ENCODE results near the gene WDR75.
A peak's percentile ranks its signal among the peaks of the same experiment; 100 is the strongest.

Gene WDR75

DNA sequence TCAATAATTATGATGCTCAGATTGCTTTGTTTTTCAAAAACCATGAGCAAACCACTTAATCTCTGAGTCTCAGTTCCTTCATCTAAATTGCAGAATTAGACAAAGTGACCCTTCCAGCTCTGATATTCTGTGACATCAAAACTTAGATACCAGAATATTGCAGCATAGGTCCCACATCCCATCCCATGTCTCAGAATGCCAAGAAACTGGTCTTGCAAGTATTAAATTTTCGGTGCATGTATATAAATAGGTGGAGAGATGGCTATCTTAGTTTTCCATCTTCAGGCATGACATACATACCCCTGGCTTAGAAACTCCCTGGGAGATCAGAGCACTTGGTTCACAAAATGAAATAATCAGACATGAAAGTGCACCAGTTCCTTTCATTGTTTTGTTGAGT, 39.8 kb downstream of the WDR75 start:
- no peak overlapping the region for H3K4me3 ChIP-seq (ENCODE audit: low read length)
- TF ChIP-seq, protein P1, sequence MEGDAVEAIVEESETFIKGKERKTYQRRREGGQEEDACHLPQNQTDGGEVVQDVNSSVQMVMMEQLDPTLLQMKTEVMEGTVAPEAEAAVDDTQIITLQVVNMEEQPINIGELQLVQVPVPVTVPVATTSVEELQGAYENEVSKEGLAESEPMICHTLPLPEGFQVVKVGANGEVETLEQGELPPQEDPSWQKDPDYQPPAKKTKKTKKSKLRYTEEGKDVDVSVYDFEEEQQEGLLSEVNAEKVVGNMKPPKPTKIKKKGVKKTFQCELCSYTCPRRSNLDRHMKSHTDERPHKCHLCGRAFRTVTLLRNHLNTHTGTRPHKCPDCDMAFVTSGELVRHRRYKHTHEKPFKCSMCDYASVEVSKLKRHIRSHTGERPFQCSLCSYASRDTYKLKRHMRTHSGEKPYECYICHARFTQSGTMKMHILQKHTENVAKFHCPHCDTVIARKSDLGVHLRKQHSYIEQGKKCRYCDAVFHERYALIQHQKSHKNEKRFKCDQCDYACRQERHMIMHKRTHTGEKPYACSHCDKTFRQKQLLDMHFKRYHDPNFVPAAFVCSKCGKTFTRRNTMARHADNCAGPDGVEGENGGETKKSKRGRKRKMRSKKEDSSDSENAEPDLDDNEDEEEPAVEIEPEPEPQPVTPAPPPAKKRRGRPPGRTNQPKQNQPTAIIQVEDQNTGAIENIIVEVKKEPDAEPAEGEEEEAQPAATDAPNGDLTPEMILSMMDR (conservative IDR thresholded peaks at IDR 0.05; ENCODE audit: low read length) = no peak
- no peak for DNase-seq (ENCODE audit: low read depth)

DNA sequence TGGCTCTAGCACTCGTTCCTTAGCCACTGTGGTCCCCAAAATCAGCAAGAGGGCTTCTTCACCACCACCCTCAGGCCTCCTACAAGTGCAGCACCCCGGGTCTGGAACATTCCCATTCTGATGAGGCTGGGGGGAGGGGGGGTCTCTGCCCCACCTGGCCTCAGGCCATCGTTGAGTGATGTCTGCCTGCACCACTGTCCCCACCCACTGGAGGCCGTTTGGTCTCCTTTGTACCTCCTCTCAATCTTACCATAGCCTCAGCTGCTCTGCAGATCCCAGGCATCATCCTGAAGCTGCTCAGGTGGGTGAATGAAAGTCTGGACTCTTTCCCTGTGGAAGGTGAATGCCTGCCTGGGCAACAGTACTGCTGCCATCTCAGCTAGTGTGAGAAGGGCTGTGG, 42.3 kb downstream of the WDR75 start:
- H3K4me3 ChIP-seq (ENCODE audit: low read length) = no peak overlapping the region
- DNase-seq (ENCODE audit: low read depth) = no peak
- TF ChIP-seq, protein P1 (conservative IDR thresholded peaks at IDR 0.05; ENCODE audit: low read length) = no peak

DNA sequence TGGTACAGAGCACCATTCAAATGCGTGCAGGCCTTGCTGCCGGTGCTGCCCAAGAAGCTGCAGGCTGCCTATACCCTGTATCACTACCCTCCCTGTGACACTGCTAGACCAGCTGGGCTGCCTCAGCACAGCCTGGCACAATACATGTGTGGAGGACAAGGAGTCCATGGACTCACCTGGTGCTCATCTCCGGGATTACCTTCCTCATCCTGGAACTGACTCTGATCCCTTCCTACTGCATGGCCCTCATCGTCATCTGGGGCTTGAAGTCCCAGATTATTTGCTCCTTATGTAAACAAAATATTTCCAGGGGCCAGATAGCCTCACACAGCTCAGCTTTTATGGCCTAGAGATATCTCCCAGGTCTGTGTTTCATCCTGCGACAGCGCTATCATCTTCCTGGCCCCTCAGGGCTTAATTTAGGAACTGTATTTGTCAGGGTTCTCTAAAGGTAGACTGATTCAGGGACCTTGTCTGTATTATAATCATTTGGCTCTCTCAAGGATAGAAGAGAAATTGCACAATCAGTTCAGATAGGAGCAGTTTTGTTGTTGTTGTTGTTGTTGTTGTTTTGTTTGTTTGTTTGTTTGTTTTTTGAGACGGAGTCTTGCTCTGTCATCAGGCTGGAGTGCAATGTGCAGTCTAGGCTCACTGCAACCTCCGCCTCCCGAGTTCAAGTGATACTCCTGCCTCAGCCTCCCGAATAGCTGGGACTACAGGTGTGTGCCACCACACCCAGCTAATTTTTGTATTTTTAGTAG, 42.9 kb downstream of the WDR75 start:
- TF ChIP-seq, protein P1 (conservative IDR thresholded peaks at IDR 0.05; ENCODE audit: low read length) = no peak
- H3K4me3 ChIP-seq (ENCODE audit: low read length) = no peak overlapping the region

DNA sequence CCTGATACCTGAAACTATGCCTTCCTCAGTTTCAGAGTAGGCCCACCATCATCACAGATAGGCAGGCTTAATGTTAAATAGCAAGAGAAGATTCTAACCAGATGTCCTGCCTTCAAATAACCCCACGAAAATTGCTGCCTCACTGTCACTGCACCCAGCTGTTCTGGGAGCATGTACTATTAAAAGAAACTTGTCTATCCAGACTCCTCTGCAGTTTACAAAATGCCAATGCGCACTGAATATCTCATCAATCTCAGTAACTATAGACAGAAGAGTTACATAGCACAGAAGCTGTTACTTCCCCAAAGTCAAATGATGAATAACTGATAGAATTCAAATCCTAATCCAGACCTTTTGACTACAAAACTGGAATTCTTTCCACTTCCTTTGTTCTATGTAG, 43.9 kb downstream of the WDR75 start:
- TF ChIP-seq, protein P1 (conservative IDR thresholded peaks at IDR 0.05; ENCODE audit: low read length) = no peak
- no peak for DNase-seq (ENCODE audit: low read depth)
- H3K4me3 ChIP-seq (ENCODE audit: low read length) = no peak overlapping the region

More for the DNA sequence above, 42.9 kb downstream of the WDR75 start:
- DNase-seq (ENCODE audit: low read depth) = no peak

DNA sequence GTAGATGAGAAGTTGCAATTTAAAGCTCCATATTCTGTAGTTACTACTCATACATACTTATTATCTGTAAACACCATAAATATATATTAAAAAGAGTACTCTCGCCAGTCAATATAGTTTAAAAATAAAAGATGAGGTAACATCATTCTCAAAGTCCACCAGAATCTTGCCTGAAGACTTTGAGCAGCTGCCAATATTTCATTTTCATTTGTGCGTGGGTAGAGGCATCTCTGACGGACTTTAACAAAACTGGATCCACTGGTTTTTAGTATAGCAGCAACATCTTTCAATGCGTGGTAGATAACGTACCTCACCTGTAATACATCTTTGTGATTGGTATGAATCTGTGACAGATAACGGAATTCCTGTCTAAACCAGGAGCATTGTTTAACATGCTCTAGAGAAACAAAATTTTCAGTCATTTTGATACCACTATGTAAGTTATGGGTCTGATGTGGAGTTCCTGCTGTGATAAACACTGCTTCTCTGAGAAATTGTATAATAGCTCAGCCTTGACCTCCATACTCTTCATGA, 45.0 kb downstream of the WDR75 start:
- no peak for DNase-seq (ENCODE audit: low read depth)
- no peak overlapping the region for H3K4me3 ChIP-seq (ENCODE audit: low read length)
- TF ChIP-seq, protein P1 (conservative IDR thresholded peaks at IDR 0.05; ENCODE audit: low read length) = no peak

DNA sequence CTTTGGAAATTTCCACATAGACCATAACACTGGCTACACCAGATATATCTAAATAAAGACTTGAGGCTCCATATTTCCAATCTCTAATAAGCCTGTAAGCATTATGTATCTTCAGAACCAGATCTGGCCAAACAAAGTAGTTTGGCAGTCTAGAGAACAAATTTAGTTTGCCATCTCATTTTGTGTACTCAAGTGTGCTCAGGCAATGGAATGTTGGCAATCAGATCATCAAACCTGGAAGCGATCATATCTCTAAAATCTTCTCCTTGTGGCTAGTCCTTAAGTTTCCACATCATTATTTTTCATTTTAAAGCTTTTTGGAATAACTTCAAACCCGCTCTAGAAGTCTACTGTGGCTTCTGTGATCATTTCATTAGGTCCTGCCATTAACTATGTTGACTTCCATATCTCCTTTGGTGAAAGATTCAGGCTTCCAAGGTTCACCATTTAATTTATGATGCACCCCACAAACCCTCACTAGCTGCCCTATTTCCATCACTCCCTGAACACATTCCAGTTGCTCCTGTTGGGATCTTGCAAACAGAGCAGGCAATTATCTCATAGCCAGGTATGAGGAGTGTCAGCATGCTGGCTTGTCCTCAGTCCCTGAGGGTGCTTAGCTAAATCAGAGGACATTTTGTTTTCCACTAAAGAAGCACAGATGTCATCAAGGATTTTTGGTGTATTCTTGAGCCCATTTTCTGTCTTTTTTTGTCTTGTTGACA, 46.2 kb downstream of the WDR75 start:
- peak; percentile 23 for DNase-seq (ENCODE audit: low read depth)
- no peak overlapping the region for H3K4me3 ChIP-seq (ENCODE audit: low read length)
- TF ChIP-seq, protein P1 (conservative IDR thresholded peaks at IDR 0.05; ENCODE audit: low read length) = no peak

DNA sequence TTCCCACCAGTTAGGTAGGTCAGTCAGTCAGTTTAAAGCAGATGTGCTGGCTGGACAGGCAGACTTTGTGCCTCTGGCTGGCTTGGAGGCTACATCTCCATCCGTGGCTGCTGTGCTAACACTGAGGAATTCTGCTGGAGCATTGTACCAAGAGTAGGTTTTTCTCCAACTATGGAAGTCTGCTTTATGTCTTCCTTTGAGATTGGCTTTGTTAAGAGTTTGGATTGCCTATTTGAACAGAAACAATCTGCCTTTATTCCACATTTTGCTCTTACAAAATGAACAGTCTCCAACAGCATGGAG, 46.7 kb downstream of the WDR75 start:
- TF ChIP-seq, protein P1 (conservative IDR thresholded peaks at IDR 0.05; ENCODE audit: low read length) = no peak
- H3K4me3 ChIP-seq (ENCODE audit: low read length) = no peak overlapping the region
- no peak for DNase-seq (ENCODE audit: low read depth)

Data from AG10803 (cell line).